Trophoblast cell (in vitro differentiated cells and primary cell): Measurements from ENCODE around the gene HMCES.
"Not testable (repeated sequence)": the region's sequence is repeated elsewhere in the genome, so short reads cannot be mapped to it uniquely, and the experiment has no call there.

Experiments
- DNase-seq, 2 donors: peaks; one replicate each; pipeline ENCODE4 v3.0.0-alpha.2; 2016
- H2AFZ ChIP-seq: 2 replicates; pipeline ENCODE4 v1.6.1; 2013; ENCODE audit warnings: low read length, moderate library complexity, mild to moderate bottlenecking; ENCODE audit not compliant: insufficient read depth, poor library complexity
- H2AK5ac ChIP-seq: 2 replicates; pipeline ENCODE4 v1.6.1; 2013; ENCODE audit warnings: mild to moderate bottlenecking, low read length
- H2BK120ac ChIP-seq: 2 replicates; pipeline ENCODE4 v1.6.1; 2013; ENCODE audit warnings: low read length, mild to moderate bottlenecking, moderate library complexity; ENCODE audit not compliant: insufficient read depth, poor library complexity
- H2BK12ac ChIP-seq: 2 replicates; pipeline ENCODE4 v1.6.1; 2013; ENCODE audit warnings: mild to moderate bottlenecking, low read length, moderate library complexity
- H2BK5ac ChIP-seq: 2 replicates; pipeline ENCODE4 v1.6.1; 2013; ENCODE audit warnings: low read length, low read depth, moderate library complexity, mild to moderate bottlenecking; ENCODE audit not compliant: poor library complexity
- H3K14ac ChIP-seq: 2 replicates; pipeline ENCODE4 v1.6.1; 2013; ENCODE audit warnings: mild to moderate bottlenecking, low read length
- H3K18ac ChIP-seq: 2 replicates; pipeline ENCODE4 v1.6.1; 2013; ENCODE audit warnings: mild to moderate bottlenecking, low read length
- H3K23ac ChIP-seq: 2 replicates; pipeline ENCODE4 v1.6.1; 2013; ENCODE audit warnings: low read length
- H3K27ac ChIP-seq: 2 replicates; pipeline ENCODE4 v1.5.1; 2013; ENCODE audit warnings: low read depth, mild to moderate bottlenecking, inconsistent platforms, low read length, moderate library complexity
- H3K27me3 ChIP-seq: 2 replicates; pipeline ENCODE4 v1.6.1; 2013; ENCODE audit warnings: inconsistent platforms, mild to moderate bottlenecking, low read length, moderate library complexity; ENCODE audit not compliant: insufficient read depth
- H3K36me3 ChIP-seq, 2 experiments: 1 replicate in 1 of 2; 2 replicates in 1 of 2; pipeline ENCODE4 v1.6.1; 2013; ENCODE audit warnings: low read length in 2 of 2, mild to moderate bottlenecking in 2 of 2, moderate library complexity in 1 of 2; ENCODE audit not compliant: insufficient read depth in 2 of 2, control insufficient read depth in 1 of 2
- H3K4ac ChIP-seq: 2 replicates; pipeline ENCODE4 v1.6.1; 2013; ENCODE audit warnings: low read depth, mild to moderate bottlenecking, low read length, moderate library complexity
- H3K4me1 ChIP-seq, 2 experiments: 1 replicate in 1 of 2; 2 replicates in 1 of 2; pipeline ENCODE4 v1.6.1; 2013; ENCODE audit warnings: low read length in 2 of 2, mild to moderate bottlenecking in 2 of 2, moderate library complexity in 1 of 2; ENCODE audit not compliant: insufficient read depth in 2 of 2, control insufficient read depth in 1 of 2
- H3K4me2 ChIP-seq: 2 replicates; pipeline ENCODE4 v1.6.1; 2013; ENCODE audit warnings: inconsistent platforms, mild to moderate bottlenecking, low read length, moderate library complexity
- H3K4me3 ChIP-seq: 2 replicates; pipeline ENCODE4 v1.5.1; 2013; ENCODE audit warnings: mild to moderate bottlenecking, low read depth, low read length, inconsistent platforms
- H3K79me1 ChIP-seq: one replicate; pipeline ENCODE4 v1.6.1; 2013; ENCODE audit warnings: low read length
- H3K79me2 ChIP-seq: 2 replicates; pipeline ENCODE4 v1.6.1; 2013; ENCODE audit warnings: low read length, mild to moderate bottlenecking; ENCODE audit not compliant: control insufficient read depth, insufficient read depth, poor library complexity
- H3K9ac ChIP-seq: 2 replicates; pipeline ENCODE4 v1.6.1; 2013; ENCODE audit warnings: mild to moderate bottlenecking, low read length
- H3K9me3 ChIP-seq: 2 replicates; pipeline ENCODE4 v1.6.1; 2013; ENCODE audit warnings: low read depth, mild to moderate bottlenecking, control low read depth, inconsistent platforms, low read length; ENCODE audit not compliant: insufficient read depth
- H4K12ac ChIP-seq: 2 replicates; pipeline ENCODE4 v1.6.1; 2013; ENCODE audit warnings: low read depth, mild to moderate bottlenecking, low read length, moderate library complexity
- H4K8ac ChIP-seq: 2 replicates; pipeline ENCODE4 v1.6.1; 2013; ENCODE audit warnings: low read depth, mild to moderate bottlenecking, low read length, moderate library complexity
- H4K91ac ChIP-seq: one replicate; pipeline ENCODE4 v1.6.1; 2013; ENCODE audit warnings: low read depth, mild to moderate bottlenecking, low read length, moderate library complexity
- WGBS: extraction: QIAGEN DNeasy Blood & Tissue Kit; methylation state at CpG from one replicate; pipeline ENCODE4 v1.1.7; 2013; ENCODE audit warnings: missing lambda C conversion rate; ENCODE audit not compliant: insufficient read length, insufficient coverage; ENCODE audit errors: extremely low coverage; 5-methylcytosine and 5-hydroxymethylcytosine counted together

HMCES gene

DNA sequence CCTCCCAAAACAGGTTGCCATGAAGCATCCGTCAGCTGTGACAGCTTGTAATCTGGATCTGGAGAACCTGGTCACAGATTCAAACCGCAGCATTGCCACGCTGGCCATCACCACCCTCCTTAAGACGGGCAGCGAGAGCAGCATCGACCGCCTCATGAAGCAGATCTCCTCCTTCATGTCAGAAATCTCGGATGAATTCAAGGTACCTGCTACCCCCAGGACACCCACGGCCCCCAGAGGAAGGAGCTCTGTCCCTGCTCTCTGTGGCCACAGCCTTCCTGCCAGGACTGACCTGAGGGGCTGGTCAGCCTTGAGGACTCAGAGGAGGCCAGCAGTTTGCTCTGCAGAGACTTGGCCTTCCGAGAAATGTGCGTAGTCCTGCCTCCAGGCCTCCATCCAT is 18.1 kb upstream of the HMCES start:
- Histone ChIP-seq H3K27ac (no peak overlapping the region), H3K4me1 (peaks cover 2 to 6% of the 10 kb centered on the region in 2 experiments), H2BK5ac (no peak overlapping the region), H3K4me3 (no peak overlapping the region), H3K4me2 (no peak overlapping the region), H3K4ac (no peak overlapping the region), H3K27me3 (no peaks in the 10 kb centered on the region), H3K79me1 (no peaks in the 10 kb centered on the region), H2AFZ (no peak overlapping the region), H3K23ac (no peak overlapping the region), H4K12ac (no peak overlapping the region), H3K18ac (no peak overlapping the region), H3K9ac (no peak overlapping the region), H3K9me3 (peaks cover 2% of the 10 kb centered on the region), H2BK12ac (no peak overlapping the region), H3K14ac (no peak overlapping the region), H2BK120ac (no peak overlapping the region), H4K91ac (no peak overlapping the region), H4K8ac (no peak overlapping the region), H2AK5ac (no peak overlapping the region), H3K79me2 (no peaks in the 10 kb centered on the region), H3K36me3 (peaks cover 74 to 87% of the 10 kb centered on the region in 2 experiments)
- no peak for DNase-seq
- WGBS, result no CpG with 5 or more reads among the region's 11 CpGs

DNA sequence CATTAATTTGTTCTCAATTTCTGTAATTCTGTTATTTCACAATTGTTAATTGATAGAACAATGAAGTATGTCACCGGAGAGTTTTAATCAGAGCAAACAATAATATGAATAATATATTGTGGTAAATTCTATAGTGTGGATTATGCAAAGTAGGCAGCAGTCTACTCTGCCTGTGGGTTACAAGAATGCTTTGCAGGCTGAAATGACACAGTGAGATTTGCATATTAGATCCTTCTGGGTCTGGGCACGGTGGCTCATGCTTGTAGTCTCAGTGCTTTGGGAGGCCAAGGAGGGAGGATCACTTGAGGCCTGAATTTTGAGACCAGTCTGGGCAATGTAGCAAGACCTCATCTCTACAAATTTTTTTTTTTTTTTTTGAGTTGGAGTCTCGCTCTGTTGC is 16.8 kb upstream of the HMCES start:
- Histone ChIP-seq H2BK5ac (no peak overlapping the region), H3K27ac (no peak overlapping the region), H2AFZ (no peak overlapping the region), H4K91ac (no peak overlapping the region), H3K9me3 (peaks cover 2% of the 10 kb centered on the region), H2AK5ac (no peak overlapping the region), H3K79me2 (no peaks in the 10 kb centered on the region), H3K14ac (no peak overlapping the region), H3K4me3 (no peak overlapping the region), H2BK12ac (no peak overlapping the region), H3K79me1 (no peaks in the 10 kb centered on the region), H2BK120ac (no peak overlapping the region), H3K36me3 (peaks cover 71 to 85% of the 10 kb centered on the region in 2 experiments), H4K8ac (no peak overlapping the region), H3K4ac (no peak overlapping the region), H3K4me2 (no peak overlapping the region), H4K12ac (no peak overlapping the region), H3K23ac (no peak overlapping the region), H3K9ac (no peak overlapping the region), H3K18ac (no peak overlapping the region), H3K27me3 (no peaks in the 10 kb centered on the region), H3K4me1 (peaks cover 2 to 7% of the 10 kb centered on the region in 2 experiments)
- DNase-seq, result no peak
- no CpG with 5 or more reads among the region's 3 CpGs for WGBS

DNA sequence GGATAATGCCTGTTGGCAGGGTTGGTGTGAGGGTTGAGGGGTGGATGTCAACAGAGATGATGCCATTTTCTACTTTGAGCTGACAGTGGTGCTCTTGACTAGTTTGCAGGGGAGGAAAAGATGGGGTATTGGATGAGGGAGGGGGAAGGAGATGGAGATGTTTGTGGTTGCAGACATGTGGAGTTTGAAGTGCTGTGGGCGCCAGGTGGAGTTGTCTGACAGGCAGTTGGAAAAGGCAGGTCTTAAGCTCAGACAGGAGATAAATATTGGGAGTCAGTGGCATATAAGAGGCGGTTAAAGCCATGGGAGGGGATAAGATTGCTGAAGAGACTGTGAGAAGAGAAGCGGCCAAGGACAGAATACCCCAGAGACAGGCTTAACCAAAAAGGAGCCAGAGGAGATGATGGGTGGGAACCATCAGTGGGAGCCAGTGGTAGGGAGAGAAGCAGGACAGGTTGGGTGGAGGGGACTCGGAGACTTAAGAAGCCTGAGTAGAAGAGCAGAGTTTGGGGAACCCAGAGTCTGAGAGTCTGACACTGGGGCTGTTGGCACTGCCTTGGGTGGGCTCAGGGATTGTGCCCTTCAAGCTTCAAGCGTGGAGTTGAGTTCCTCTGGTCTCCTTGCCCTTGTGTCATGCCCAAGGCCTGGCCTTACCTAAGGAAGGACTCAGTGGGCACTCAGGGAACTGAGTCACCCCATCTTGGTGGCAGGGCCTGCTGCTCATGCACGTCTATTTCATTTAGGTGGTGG is 15.3 kb upstream of the HMCES start:
- H3K27me3 ChIP-seq, result no peaks in the 10 kb centered on the region
- WGBS, result no CpG with 5 or more reads among the region's 6 CpGs
- peaks cover 71 to 82% of the 10 kb centered on the region in 2 experiments for H3K36me3 ChIP-seq
- H3K9me3 ChIP-seq, result peaks cover 2% of the 10 kb centered on the region
- no peak overlapping the region for H3K14ac ChIP-seq
- no peak overlapping the region for H2BK5ac ChIP-seq
- no peak overlapping the region for H2AK5ac ChIP-seq
- H3K23ac ChIP-seq, result no peak overlapping the region
- no peak overlapping the region for H4K8ac ChIP-seq
- H2BK12ac ChIP-seq, result no peak overlapping the region
- H3K4ac ChIP-seq, result no peak overlapping the region
- H3K79me2 ChIP-seq, result no peaks in the 10 kb centered on the region
- peaks cover 2 to 7% of the 10 kb centered on the region in 2 experiments for H3K4me1 ChIP-seq
- DNase-seq, result no peak
- no peak overlapping the region for H3K4me2 ChIP-seq
- H3K27ac ChIP-seq, result no peak overlapping the region
- H3K4me3 ChIP-seq, result no peak overlapping the region
- H3K9ac ChIP-seq, result no peak overlapping the region
- no peak overlapping the region for H2AFZ ChIP-seq
- no peak overlapping the region for H2BK120ac ChIP-seq
- no peak overlapping the region for H3K18ac ChIP-seq
- no peaks in the 10 kb centered on the region for H3K79me1 ChIP-seq
- H4K91ac ChIP-seq, result no peak overlapping the region
- no peak overlapping the region for H4K12ac ChIP-seq

DNA sequence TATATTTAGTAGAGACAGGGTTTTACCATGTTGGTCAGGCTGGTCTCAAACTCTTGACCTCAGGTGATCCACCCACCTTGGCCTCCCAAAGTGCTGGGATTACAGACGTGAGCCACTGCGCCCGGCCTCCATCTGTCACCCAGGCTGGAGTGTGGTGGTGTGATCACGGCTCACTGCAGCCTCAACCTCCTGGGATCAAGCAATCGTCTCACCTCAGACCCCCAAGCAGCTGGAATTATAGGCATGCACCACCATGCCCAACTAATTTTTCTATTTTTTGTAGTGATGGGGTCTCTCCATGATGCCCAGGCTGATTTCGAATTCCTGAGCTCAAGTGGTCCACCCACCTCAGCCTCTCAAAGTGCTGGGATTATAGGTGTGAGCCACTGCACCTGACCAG is 13.7 kb upstream of the HMCES start:
- H2BK5ac ChIP-seq, H3K4me1 ChIP-seq, H3K23ac ChIP-seq: not testable (repeated sequence)

More for the DNA sequence above, 13.7 kb upstream of the HMCES start:
- not testable (repeated sequence) for H3K14ac ChIP-seq, H3K79me1 ChIP-seq, H3K27me3 ChIP-seq, H3K9ac ChIP-seq, H3K27ac ChIP-seq, H2AFZ ChIP-seq, H3K4ac ChIP-seq, H2BK120ac ChIP-seq, H3K4me2 ChIP-seq, H3K9me3 ChIP-seq, DNase-seq, H3K18ac ChIP-seq, H2AK5ac ChIP-seq, H4K91ac ChIP-seq, H2BK12ac ChIP-seq, H3K4me3 ChIP-seq, H3K79me2 ChIP-seq, H4K8ac ChIP-seq, H4K12ac ChIP-seq
- WGBS, result no CpG with 5 or more reads among the region's 6 CpGs
- peaks cover 73 to 89% of the 10 kb centered on the region in 2 experiments for H3K36me3 ChIP-seq
